Measurements from ENCODE around the gene SMPD3. TPM values are rescaled to one million over a fixed set of nuclear protein-coding genes. Genes with fewer than 3 reads are reported as not detected.

SMPD3 gene
- total RNA-seq, 1 donor from 2014 or later = 0.17 TPM

- no peak for DNase-seq
These were observed 80.4 kb downstream of the SMPD3 start for GRCh38 chr16:68367891-68368290.

- no peak for DNase-seq
These were observed 80.9 kb downstream of the SMPD3 start for GRCh38 chr16:68367440-68367839.

- peak; percentile 67 for DNase-seq
These were observed 81.3 kb downstream of the SMPD3 start for GRCh38 chr16:68367030-68367429.

- no peak for DNase-seq
These were observed 82.2 kb downstream of the SMPD3 start for GRCh38 chr16:68366062-68366461.

GRCh38 chr16:68365167-68365817 lies 83.0 kb downstream of the SMPD3 start:
- no peak for DNase-seq

- DNase-seq = no peak
These were observed 83.7 kb downstream of the SMPD3 start for GRCh38 chr16:68364561-68364998.

GRCh38 chr16:68363658-68364521 lies 84.4 kb downstream of the SMPD3 start:
- DNase-seq = no peak

- no peak for DNase-seq
These were observed 85.2 kb downstream of the SMPD3 start for GRCh38 chr16:68362947-68363657.

- no peak for DNase-seq
These were observed 85.9 kb downstream of the SMPD3 start for GRCh38 chr16:68362262-68362913.

GRCh38 chr16:68361485-68361884 lies 86.8 kb downstream of the SMPD3 start:
- no peak for DNase-seq

GRCh38 chr16:68360956-68361355 lies 87.4 kb downstream of the SMPD3 start:
- no peak for DNase-seq

GRCh38 chr16:68360547-68360946 lies 87.8 kb downstream of the SMPD3 start:
- DNase-seq = no peak

GRCh38 chr16:68359398-68360191 lies 88.7 kb downstream of the SMPD3 start:
- DNase-seq = no peak

- no peak for DNase-seq
These were observed 89.4 kb downstream of the SMPD3 start for GRCh38 chr16:68358951-68359350.

- no peak for DNase-seq
These were observed 90.4 kb downstream of the SMPD3 start for GRCh38 chr16:68357923-68358322.

- no peak for DNase-seq
These were observed 90.8 kb downstream of the SMPD3 start for GRCh38 chr16:68357521-68357922.

- no peak for DNase-seq
These were observed 91.4 kb downstream of the SMPD3 start for GRCh38 chr16:68356919-68357286.

- DNase-seq = no peak
These were observed 91.9 kb downstream of the SMPD3 start for GRCh38 chr16:68356249-68356918.

GRCh38 chr16:68355447-68356248 lies 92.7 kb downstream of the SMPD3 start:
- no peak for DNase-seq

- no peak for DNase-seq
These were observed 93.5 kb downstream of the SMPD3 start for GRCh38 chr16:68354816-68355215.

- no peak for DNase-seq
These were observed 94.9 kb downstream of the SMPD3 start for GRCh38 chr16:68353366-68353765.

All from dermis blood vessel endothelial cell (primary cell).